HG03060 (cell line): ENCODE data around the gene RCE1.
A peak's percentile ranks its signal among the peaks of the same experiment; 100 is the strongest.
"Not testable (repeated sequence)": the region's sequence is repeated elsewhere in the genome, so short reads cannot be mapped to it uniquely, and the experiment has no call there.

Source experiments
- ATAC-seq: cut with Tn5 transposase; IDR thresholded peaks from one replicate; pipeline ENCODE4 v1.9.1; 2021; ENCODE audit warnings: low read depth, moderate number of reproducible peaks; ENCODE audit not compliant: unreplicated experiment

Gene RCE1

GRCh38 chr11:66842896-66843775, at the start of gene RCE1:
TSS of gene RCE1 (plus strand) at chr11:66843441. CDS start at chr11:66843456, 15 bp downstream.
- ATAC-seq: peak; percentile 54

- ATAC-seq: not testable (repeated sequence)
Observed at GRCh38 chr11:66799815-66800214, 43.4 kb upstream of the RCE1 start.

- ATAC-seq: peak; percentile 49
Observed at GRCh38 chr11:66800720-66801428, 42.4 kb upstream of the RCE1 start.

- ATAC-seq: no peak
Observed at GRCh38 chr11:66809592-66809991, 33.6 kb upstream of the RCE1 start.

GRCh38 chr11:66810576-66811185, 32.6 kb upstream of the RCE1 start:
- ATAC-seq: no peak

- ATAC-seq: no peak
Observed at GRCh38 chr11:66814678-66815077, 28.6 kb upstream of the RCE1 start.

GRCh38 chr11:66815646-66816045, 27.6 kb upstream of the RCE1 start:
- no peak for ATAC-seq

GRCh38 chr11:66818231-66818955, 24.8 kb upstream of the RCE1 start:
- ATAC-seq: no peak

- ATAC-seq: no peak
Observed at GRCh38 chr11:66820381-66820780, 22.9 kb upstream of the RCE1 start.

GRCh38 chr11:66820901-66821300, 22.3 kb upstream of the RCE1 start:
- no peak for ATAC-seq

GRCh38 chr11:66823700-66824099, 19.5 kb upstream of the RCE1 start:
- no peak for ATAC-seq

GRCh38 chr11:66824573-66824972, 18.7 kb upstream of the RCE1 start:
- ATAC-seq: not testable (repeated sequence)

- no peak for ATAC-seq
Observed at GRCh38 chr11:66834539-66834845, 8.7 kb upstream of the RCE1 start.

GRCh38 chr11:66834943-66835342, 8.3 kb upstream of the RCE1 start:
- ATAC-seq: no peak

GRCh38 chr11:66835768-66836405, 7.4 kb upstream of the RCE1 start:
- ATAC-seq: no peak

- no peak for ATAC-seq
Observed at GRCh38 chr11:66840317-66841091, 2.7 kb upstream of the RCE1 start.

GRCh38 chr11:66841861-66842260, 1.4 kb upstream of the RCE1 start:
- ATAC-seq: no peak

- no peak for ATAC-seq
Observed at GRCh38 chr11:66842501-66842895, 743 bp upstream of the RCE1 start.

GRCh38 chr11:66843776-66844495, 695 bp downstream of the RCE1 start:
- ATAC-seq: no peak
